Measurements from ENCODE around the gene TBCA. TPM values are rescaled to one million over a fixed set of nuclear protein-coding genes. Genes with fewer than 3 reads are reported as not detected.
"Not testable (repeated sequence)": the region's sequence is repeated elsewhere in the genome, so short reads cannot be mapped to it uniquely, and the experiment has no call there.

The TBCA gene
- polyA plus RNA-seq, 10 donors, result 193 to 349 (median 275) TPM

GRCh38 chr5:77776554-77777206 lies 541 bp upstream of the TBCA start:
- DNase-seq, result no peak

GRCh38 chr5:77774981-77775789 lies 954 bp downstream of the TBCA start:
- DNase-seq, result no peak

GRCh38 chr5:77773734-77774280 lies 2.3 kb downstream of the TBCA start:
- no peak for DNase-seq

- DNase-seq, result no peak
Observed at GRCh38 chr5:77772729-77773128, 3.4 kb downstream of the TBCA start.

GRCh38 chr5:77771452-77771851 lies 4.7 kb downstream of the TBCA start:
- no peak for DNase-seq

- no peak for DNase-seq
Observed at GRCh38 chr5:77770293-77771005, 5.7 kb downstream of the TBCA start.

- DNase-seq, result no peak
Observed at GRCh38 chr5:77768978-77769377, 7.2 kb downstream of the TBCA start.

- no peak for DNase-seq
Observed at GRCh38 chr5:77767301-77767700, 8.8 kb downstream of the TBCA start.

- no peak for DNase-seq
Observed at GRCh38 chr5:77761606-77762005, 14.5 kb downstream of the TBCA start.

GRCh38 chr5:77758141-77758938 lies 17.8 kb downstream of the TBCA start:
- DNase-seq, result no peak

- no peak for DNase-seq
Observed at GRCh38 chr5:77751328-77752023, 24.7 kb downstream of the TBCA start.

GRCh38 chr5:77750928-77751327 lies 25.2 kb downstream of the TBCA start:
- not testable (repeated sequence) for DNase-seq

GRCh38 chr5:77748160-77748559 lies 28.0 kb downstream of the TBCA start:
- no peak for DNase-seq

- no peak for DNase-seq
Observed at GRCh38 chr5:77744116-77744515, 32.0 kb downstream of the TBCA start.

GRCh38 chr5:77743181-77743580 lies 33.0 kb downstream of the TBCA start:
- DNase-seq, result peak in 1 of 3 donors; percentile 1

- DNase-seq, result no peak
Observed at GRCh38 chr5:77741608-77742007, 34.5 kb downstream of the TBCA start.

- no peak for DNase-seq
Observed at GRCh38 chr5:77734885-77735284, 41.3 kb downstream of the TBCA start.

- DNase-seq, result no peak
Observed at GRCh38 chr5:77733130-77733529, 43.0 kb downstream of the TBCA start.

GRCh38 chr5:77727190-77727589 lies 48.9 kb downstream of the TBCA start:
- no peak for DNase-seq

- DNase-seq, result no peak
Observed at GRCh38 chr5:77725616-77726015, 50.5 kb downstream of the TBCA start.

- no peak for DNase-seq
Observed at GRCh38 chr5:77724934-77725333, 51.2 kb downstream of the TBCA start.
